ENCODE results near the gene NLGN4Y.

NLGN4Y gene

DNA sequence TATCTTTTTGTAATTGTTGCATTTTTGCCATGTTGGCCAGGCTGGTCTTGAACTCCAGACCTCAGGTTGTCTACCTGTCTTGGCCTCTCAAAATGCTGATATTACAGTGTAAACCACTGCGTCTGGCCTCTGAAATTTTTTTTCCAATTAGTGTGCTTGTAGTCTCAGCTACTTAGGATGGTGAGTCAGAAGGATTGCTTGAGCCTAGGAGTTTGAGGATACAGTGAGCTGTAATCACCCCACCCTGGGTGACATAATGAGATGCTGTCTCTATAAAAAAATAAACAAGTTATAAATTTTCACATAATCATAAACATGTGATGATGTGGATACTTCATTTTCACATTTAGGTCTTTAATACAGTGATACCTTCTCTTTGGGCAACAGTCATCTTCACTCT lies 154.9 kb downstream of the NLGN4Y start:
- no peak for DNase-seq

DNA sequence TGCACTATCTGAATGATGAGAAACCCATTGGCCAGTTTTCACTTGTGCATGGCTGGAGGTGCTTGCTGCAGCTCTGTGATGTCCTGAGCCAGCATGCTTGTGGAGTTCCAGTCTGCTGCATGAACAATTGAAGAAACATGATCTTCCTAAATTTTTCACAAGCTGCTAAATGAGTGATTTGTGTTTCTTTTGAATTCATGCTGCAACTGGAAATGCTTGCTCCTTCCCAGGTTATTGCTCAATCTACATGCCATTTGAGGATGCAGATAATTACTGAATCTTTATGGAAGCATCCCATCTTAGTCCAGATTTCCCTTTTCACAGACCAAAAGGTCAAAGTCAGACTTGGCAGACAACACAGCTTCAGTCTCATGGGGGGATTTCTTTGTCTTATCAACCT lies 170.2 kb downstream of the NLGN4Y start:
- DNase-seq, result no peak

DNA sequence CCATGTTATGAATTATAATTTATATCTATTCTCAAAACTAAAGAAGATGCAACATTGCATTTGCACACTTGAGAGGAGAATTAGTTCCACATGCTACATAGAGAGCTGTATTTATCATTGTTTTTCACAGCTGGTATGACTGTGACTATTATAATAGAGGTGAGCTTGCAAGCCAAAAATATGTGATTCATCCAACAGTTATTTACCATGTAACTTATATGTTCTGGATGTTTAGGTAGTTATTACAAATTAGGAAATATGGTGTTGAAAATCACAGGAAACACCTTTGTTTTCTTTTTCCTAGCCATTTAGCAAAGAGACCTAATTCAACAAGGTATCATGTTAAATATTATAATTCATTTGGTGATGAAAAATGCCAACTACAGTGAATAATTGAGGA lies 183.8 kb downstream of the NLGN4Y start:
- DNase-seq, result no peak

DNA sequence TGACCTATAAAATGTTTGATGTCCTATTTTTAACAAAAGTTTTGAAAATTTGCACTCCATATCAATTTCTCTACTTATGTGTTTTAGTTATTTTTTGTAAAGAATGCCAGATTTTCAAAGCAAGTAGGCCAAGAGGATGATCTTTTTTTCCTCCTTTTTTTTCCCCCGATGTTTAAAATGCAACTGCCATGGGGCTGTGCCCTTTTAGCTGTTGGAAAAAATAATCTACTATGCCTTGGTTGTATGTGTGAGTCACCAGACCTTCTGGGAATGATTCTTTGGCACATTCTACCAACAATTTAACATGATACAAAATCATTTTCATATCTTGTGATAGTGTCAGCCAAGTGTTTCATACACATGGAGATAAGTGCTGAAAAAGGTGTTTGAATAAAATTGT lies 217.3 kb downstream of the NLGN4Y start:
- no peak for DNase-seq

DNA sequence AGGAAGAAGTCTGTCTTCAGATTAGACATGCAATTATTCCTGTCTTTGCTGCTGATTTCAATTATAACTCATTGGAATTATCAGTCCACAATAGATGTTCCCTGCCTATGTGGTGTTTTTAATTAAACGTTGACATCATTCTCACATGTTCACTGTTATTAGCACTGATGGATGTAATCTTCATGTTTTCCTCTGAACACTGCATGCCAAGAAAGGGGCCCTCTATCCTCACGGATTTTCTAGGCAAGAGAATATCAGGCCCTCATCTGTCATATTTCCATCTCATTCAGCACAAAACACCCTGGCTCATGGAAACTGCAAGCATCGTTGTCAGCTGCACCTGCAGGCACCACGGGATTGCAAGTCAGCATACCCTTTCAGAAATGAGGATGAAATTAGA lies 224.0 kb downstream of the NLGN4Y start:
- DNase-seq, result no peak

DNA sequence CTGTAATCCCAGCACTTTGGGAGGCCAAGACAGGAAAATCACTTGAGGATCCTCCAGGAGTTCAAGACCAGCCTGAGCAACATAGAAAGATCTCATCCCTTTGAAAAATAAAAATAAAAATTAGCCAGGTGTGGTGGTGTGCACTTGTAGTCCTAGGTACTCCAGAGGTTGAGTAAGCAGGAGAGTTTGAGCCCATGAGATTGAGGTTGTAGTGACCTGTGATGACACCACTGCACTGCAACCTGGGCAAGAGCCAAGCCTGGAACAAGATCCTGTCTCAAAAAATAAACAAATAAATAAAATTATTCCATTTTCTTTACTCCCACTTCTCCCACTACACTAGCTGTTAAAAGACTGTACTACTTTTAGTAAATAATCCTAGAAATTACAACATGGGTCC lies 231.2 kb downstream of the NLGN4Y start:
- no peak for DNase-seq

DNA sequence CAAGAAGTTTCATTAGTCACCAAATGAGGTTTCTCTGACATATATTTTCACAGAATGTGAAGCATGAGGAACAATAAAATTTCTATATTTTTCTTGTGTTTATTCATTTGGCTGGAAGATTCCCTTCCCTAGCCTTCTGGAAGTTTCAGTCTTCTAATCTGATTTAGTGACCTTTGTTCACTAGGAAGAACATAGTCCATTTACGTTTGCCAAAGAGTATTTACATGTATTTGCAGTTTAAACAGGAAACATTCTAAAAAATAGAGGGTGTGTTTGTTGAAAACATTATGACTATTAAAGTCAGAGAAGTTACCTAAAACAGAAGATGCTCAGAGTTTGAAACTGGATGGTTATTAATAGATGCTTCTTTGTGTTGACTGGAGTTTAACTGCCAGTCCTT lies 238.6 kb downstream of the NLGN4Y start:
- DNase-seq, result no peak

DNA sequence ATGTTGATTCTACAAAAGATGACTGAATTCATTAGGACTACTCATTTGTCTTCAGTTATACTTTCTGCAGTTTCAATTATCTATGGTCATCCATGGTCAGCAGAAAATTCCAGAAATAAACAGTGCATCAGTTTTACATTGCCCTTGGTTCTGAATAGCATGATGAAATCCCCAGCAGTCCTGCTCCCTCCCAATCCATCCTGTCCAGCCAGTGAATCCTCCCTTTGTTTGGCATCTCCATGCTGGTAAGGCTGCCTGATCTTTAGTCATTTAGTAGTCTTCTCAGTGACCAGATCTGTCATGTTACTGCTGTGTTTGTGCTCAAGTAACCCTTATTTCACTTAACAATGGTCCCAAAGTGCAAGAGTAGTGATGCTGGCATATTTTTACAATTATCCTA lies 239.3 kb downstream of the NLGN4Y start:
- DNase-seq, result no peak

DNA sequence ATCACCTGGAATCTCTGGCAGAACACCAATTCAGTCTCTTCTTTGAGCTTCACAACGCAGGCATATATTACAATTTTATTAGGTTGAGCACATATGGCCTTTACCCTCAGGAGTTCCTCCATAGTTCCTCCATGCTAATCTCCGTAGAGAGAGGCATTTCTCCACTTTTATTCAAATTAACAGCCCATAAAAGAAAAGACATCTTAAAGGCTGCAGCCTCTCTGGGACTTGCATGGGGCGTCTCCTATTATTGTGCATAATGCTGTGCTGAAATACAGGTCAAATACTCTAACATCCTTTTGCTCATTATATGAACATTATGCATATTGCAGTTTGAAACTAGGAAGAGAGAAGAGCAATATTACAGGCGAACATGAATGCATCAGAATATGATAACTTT lies 253.9 kb downstream of the NLGN4Y start:
- DNase-seq, result no peak

DNA sequence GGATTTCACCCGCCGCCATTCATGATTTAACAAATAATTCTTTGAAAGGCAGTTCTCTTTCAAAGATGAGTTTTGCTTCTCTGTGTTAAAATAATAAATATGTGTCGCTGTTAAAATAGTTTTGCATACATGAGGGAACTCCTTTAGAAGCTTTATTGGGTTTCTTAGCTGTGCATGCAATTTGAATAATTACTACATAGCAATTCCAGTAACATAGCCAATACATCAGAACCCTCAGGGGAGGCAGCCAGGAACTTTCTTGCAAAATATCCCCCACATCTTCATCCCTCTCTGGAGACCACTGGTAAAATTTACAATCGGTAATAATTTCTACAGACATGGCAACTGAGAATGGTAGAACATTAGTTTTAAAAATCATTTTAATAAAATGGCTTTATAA lies 268.8 kb downstream of the NLGN4Y start:
- no peak for DNase-seq

DNA sequence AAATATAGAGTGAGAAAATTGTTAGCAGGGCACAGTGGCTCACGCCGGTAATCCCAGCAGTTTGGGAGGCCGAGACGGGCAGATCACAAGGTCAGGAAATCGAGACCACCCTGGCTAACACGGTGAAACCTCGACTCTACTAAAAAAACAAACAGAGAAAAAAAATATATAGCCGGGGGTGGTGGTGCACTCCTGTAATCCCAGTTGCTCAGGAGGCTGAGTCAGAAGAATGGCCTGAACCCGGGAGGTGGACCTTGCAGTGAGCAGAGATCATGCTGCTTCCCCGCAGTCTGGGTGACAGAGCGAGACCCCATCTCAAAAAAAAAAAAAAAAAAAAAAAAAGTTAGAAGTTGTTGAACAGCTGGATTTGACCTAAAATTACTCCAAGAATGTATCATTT lies 269.3 kb downstream of the NLGN4Y start:
- no peak for DNase-seq

DNA sequence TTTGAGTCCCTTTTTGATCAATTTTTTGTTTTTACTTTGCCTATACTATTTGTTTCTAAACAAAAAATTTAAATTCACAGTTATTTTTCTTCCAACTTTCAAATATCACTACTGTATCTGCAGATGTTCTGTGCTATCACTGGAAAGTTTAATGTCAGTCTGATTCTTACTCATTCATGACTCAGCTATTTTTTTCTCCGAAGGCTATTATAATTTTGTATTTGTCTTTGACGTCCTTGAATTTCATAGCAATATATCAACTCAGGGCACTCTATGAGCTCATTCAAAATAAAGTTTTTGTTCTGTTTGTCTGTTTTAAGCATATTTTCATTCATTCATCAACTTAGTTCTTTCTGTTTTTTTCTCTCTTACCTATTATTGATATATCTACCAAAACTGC lies 273.7 kb downstream of the NLGN4Y start:
- no peak for DNase-seq

DNA sequence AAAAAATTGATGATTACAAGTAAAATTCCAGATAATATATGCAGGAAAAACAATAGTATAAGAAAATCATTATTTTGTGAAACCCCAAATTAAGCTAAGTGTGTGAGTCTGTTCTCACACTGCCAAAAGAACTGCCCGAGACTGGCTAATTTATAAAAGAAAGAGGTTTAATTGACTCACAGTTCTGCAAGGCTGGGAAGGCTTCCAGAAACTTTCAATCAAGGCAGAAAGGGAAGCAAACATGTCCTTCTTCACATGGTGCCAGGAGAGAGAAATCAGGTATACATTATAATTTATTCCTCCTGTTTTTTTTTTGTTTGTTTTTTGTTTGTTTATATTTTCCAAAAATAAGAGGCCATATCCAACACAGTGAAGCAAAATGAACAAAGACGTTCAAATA lies 276.8 kb downstream of the NLGN4Y start:
- DNase-seq, result no peak

DNA sequence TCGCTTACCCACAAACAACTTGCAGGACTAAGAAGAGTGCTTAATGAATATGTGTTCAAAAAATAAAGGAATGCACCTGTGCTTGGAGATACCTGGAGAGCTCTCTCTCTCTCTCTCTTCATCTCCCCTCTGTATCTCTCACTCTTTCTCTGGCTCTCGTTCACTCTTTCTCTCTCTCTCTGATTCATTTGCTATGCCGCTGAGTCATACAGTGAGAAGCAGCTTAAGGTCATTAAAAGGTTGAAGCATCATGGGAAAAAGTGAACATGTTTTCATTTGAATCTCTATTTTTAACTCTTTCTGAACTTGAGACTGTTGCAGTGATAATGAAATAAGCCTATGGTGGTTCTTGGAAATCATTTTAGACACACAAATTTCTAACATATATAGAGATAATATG lies 277.8 kb downstream of the NLGN4Y start:
- DNase-seq, result no peak

DNA sequence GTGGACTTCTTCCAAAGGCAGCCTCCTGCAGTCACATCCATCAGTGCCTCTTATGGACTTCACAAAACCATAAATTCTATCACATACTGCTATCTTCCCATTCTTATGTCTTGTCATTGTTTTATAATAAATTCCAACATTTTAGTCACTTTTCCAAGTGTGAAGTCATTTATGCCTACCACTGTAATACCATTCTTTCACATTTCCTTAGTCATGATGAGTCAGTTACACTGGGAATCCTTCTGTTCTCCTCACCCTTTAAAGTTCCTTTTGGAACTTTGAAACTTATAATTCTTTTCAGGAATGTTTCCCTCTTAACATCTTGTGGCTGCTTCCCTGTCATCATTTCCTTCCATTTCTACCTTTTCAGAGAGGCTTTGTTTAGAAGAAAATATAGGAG lies 279.7 kb downstream of the NLGN4Y start:
- no peak for DNase-seq

DNA sequence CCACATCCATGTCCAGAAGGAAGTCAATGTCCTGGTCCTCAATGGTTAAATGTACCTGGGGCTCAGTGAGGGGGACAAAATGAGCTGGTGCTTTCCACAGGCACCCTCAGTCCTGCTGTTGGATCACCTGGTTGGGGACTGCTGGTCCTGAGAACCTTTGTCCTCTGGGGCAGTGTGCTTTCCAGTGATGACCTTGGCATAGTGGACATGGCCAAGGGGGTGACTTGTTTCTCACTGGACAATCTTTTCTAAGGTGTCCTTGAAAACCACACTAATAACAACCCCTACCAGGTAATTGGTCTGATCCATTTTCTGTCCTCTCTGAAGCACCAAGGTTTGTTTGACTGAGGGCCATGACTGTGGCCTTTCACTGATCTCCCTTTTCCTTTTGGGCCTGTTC lies 294.1 kb downstream of the NLGN4Y start:
- no peak for DNase-seq

DNA sequence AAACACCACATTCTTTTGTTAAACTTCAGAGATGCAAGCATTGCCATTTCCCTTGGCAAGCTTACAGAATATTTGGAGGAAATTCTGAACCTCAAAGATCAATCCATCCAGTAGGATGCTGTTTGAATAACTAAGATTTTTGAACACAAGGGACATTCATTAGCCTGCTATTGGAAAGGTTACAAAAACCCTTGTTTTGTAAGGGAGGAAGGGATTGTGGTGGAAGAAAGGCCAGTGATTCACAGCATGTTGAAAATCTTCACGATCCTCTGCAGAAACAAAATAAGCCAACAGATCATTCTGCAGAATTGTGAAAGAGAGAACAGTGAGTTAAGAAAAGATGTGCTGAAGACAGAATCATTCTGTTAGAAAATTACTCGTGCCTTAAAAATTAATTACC lies 297.9 kb downstream of the NLGN4Y start:
- DNase-seq, result no peak

DNA sequence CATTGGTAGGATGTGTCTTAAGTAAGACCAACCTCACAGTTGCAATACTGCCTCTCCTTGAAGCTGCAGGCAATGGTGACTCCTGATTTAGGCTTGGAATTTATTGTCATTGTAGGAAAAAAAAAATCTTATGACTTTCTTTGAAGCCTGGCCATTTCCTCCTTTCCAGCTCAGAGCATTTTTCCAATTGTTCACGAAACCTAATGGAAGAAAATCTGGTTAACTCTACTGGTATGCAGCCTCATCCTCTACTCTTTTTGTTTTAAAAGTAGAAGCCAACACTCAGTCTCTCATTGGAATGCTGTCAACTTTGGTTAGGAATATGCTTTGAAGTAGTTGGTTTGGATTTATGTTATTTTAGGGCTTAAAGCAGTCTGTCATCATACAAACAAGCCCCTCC lies 298.6 kb downstream of the NLGN4Y start:
- no peak for DNase-seq

DNA sequence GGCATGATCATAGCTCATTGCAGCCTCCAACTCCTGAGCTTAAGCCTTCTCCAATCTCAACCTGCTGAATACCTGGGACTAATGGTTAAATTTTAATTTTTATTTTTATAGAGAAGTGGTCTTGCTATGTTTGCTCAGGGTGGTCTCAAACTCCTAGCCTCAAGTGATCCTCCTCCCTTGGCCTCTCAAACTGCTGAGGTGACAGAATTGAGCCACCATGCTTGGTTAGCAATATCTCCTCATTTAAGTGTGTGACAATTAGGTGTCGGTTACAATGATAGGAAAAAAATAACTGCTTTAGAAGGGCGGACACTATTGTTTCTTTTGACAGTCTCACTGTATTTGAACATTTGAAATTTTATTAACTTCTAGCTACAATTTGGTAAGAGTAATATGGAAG lies 300.3 kb downstream of the NLGN4Y start:
- DNase-seq, result no peak

DNA sequence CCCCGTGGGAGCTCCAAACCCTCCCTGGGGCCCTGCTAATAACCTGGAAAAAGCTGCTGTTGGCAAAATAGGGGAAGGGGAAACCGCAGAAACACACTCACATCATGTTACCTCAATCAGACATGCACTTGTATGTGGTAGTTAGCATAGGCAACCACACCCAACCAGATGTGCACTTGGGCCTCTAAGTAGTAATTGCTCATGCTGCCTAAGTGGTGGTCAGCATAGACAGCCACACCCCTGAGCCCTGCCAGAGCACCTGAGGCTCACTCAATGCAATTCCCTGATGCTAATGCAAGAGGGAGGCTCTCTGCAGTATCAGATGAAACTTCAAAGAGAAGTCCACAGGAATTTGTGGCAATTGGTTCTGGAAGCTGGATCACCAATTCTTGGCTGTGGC lies 301.4 kb downstream of the NLGN4Y start:
- DNase-seq, result no peak

DNA sequence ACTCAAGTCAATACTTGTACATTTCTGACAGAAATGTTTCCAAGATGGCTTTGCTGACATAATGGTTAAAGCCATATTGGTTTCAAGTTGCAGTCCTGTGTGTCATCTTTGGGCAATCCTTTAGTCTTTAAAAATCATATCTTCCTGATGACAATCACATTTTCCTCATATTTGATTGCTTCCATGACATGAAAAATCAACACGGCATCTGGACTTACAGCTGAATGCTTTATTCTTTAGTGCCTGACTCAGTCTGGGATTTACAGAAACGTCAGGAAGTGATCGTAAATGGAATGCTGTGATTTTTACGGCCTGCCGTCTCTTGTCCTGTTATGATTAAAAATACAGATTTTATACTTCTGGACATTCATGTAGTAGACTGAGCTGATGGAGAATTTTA lies 304.2 kb downstream of the NLGN4Y start:
- DNase-seq, result no peak

DNA sequence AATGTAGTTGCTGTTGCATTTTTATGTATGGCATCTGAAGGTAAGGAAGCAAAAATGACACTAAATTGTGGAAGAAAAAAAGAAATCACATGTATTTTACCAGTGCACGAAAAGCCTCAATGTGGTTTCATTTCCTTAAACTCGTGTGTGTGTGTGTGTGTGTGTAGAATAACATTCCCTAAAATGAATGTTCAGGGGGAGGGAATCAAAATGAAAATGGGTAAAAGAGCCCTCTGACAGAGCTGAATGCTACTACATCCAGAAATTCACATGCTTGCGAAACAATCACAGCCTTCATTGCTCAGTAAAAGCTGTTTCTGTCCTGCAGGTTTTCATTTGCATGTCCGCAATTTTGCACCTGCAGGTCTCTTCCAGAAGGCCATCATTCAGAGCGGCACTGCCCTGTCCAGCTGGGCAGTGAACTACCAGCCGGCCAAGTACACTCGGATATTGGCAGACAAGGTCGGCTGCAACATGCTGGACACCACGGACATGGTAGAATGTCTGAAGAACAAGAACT lies 305.1 kb downstream of the NLGN4Y start:
- no peak for DNase-seq

DNA sequence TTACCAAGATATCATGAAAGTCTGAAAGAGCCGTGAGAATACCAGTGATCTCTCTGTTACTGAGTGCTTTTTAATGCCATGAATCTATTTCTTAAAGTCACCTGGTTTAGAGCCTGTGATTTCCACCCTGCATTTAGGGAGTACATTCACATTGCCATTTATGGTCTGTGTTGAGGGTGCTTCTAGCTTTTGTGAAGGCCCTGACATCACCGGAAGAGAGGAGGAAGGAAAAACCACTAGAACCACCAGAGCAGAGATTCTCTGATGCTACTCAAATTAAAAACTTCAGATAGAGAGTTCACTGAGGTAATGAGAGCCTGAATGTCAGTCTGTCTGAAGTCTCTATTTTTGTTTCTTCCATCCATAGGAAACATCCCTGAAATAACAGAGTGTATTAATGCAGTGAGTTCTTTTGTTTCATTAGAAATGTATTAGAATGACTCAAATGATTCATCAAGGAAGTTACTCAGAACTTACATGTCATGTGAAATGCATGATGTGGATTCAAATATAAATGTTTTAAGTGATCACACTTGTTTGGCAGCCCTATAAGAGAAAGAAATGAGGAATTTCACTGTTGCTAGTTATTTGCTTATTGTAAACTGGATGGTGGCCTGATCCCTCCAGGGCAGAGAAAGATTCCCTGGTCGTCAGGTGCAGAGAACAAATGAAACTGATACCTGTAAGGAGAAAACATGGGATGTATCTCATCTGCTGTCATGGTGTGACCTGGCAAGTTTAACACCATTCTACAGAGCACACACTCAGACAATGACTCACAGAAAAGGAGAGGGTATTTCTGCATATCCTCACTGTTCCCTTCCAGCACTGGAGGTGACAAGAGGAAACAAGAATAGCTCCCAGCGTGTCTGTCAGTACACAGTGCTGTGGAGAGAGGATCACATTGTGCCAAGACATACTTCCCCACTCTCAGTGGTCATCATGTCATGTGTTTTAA lies 310.1 kb downstream of the NLGN4Y start:
- DNase-seq, result no peak

DNA sequence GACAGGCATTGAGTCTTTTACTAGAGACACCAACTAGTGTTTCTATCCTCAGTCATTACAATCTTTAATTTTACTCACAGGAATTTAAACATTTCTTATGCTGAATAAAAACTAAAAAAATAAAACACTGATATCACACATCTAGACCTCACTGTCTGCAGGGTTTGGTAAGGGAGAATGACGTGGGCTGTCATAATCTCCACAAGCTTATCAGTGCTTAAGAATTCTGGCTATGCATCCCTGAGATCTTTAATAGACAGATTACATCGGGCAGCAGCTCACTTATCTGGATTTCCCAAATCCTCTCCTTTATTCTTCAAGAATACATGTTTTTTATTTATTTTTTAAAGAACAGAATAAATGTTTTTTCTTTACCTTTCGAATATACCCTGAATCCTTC lies 313.1 kb downstream of the NLGN4Y start:
- DNase-seq, result no peak

DNA sequence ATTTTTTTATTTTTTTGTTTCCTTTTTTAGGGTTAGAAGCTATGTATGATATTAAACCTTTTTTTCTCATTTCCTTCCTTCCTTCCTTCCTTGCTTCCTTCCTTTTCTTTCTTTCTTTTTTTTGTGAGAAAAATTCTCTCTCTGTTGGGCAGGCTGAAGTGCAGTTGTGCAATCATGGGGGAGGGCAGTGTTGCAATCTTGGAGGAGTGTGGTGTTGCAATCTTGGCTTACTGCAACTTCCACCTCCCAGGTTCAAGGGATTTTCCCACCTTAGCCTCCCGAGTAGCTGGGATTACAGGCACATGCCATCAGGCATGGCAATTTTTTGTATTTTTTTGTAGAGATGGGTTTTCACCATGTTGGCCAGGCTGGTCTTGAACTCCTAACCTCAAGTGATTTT lies 326.4 kb downstream of the NLGN4Y start:
- DNase-seq, result no peak

Measured in inflammatory macrophage treated with lipopolysaccharide for 4 hours (primary cell).